Uterus (tissue), 4 donors: ENCODE results near the gene SH3PXD2B. TPM values are rescaled to one million over a fixed set of nuclear protein-coding genes. Genes with fewer than 3 reads are reported as not detected.

Source experiments
- DNase-seq, 2 donors: peaks; one replicate each; pipeline ENCODE4 v3.0.0-alpha.2; 2019 to 2020
- H3K27ac ChIP-seq, 2 donors: fragments of 200-600 bp; sonication (generic); 1 replicate in 1 of 2; 2 replicates in 1 of 2; pipeline ENCODE4 v1.5.1; 2016 to 2018
- H3K27me3 ChIP-seq, 2 donors: fragments of 200-600 bp; sonication (generic); one replicate each; pipeline ENCODE4 v1.5.1; 2018 to 2019; ENCODE audit warnings: control low read depth in 1 of 2
- H3K36me3 ChIP-seq, 2 donors: fragments of 200-600 bp; sonication (generic); one replicate each; pipeline ENCODE4 v1.5.1; 2019; ENCODE audit warnings: control low read depth in 1 of 2
- H3K4me1 ChIP-seq, 2 donors: fragments of 200-600 bp; sonication (generic); one replicate each; pipeline ENCODE4 v1.5.1; 2018 to 2019; ENCODE audit warnings: control low read depth in 1 of 2
- H3K4me3 ChIP-seq, 2 donors: fragments of 200-600 bp; sonication (generic); 1 replicate in 1 of 2; 2 replicates in 1 of 2; pipeline ENCODE4 v1.5.1; 2018 to 2019; ENCODE audit warnings: mild to moderate bottlenecking in 1 of 2
- H3K9me3 ChIP-seq, 2 donors: fragments of 200-600 bp; sonication (generic); one replicate each; pipeline ENCODE4 v1.5.1; 2019; ENCODE audit warnings: control low read depth in 1 of 2
- POLR2A ChIP-seq, 2 donors: fragments of 450-650 bp; IDR thresholded peaks; one replicate each; pipeline ENCODE4 v1.6.1; 2016; ENCODE audit warnings: antibody characterized with exemption in 2 of 2, mild to moderate bottlenecking in 1 of 2, moderate library complexity in 1 of 2
- intact Hi-C: fragments of 100-400 bp; cut with DNase I; formaldehyde crosslinking; loops from one replicate; pipeline ENCODE4 v1.15.1; 2023; ENCODE audit warnings: low total_unique reads
- total RNA-seq, 4 donors: library from RNA; depleted of rRNA in 3 of 4; stranded (reverse); fragments of >200 nt in 3 of 4; gene quantifications; one replicate each; pipeline versions ENCODE4 v1.1.0 to v1.2.4, GENCODE V29; 2014 to 2023
- TF ChIP-seq, protein P1 (sequence below), 4 experiments: fragments of 200-600 bp in 2 of 4; fragments of 450-650 bp in 2 of 4; sonication (generic) in 2 of 4; IDR thresholded peaks; one replicate each; pipeline ENCODE4 v1.5.1; 2016 to 2019; ENCODE audit warnings: antibody characterized with exemption in 4 of 4, mild to moderate bottlenecking in 2 of 4, moderate library complexity in 1 of 4
- donor health status: DM: yes; HTN: yes; CAD: no.

SH3PXD2B gene
- total RNA-seq, 4 donors from 2014 or later, result 26.1 to 82.6 (median 31.0) TPM

DNA sequence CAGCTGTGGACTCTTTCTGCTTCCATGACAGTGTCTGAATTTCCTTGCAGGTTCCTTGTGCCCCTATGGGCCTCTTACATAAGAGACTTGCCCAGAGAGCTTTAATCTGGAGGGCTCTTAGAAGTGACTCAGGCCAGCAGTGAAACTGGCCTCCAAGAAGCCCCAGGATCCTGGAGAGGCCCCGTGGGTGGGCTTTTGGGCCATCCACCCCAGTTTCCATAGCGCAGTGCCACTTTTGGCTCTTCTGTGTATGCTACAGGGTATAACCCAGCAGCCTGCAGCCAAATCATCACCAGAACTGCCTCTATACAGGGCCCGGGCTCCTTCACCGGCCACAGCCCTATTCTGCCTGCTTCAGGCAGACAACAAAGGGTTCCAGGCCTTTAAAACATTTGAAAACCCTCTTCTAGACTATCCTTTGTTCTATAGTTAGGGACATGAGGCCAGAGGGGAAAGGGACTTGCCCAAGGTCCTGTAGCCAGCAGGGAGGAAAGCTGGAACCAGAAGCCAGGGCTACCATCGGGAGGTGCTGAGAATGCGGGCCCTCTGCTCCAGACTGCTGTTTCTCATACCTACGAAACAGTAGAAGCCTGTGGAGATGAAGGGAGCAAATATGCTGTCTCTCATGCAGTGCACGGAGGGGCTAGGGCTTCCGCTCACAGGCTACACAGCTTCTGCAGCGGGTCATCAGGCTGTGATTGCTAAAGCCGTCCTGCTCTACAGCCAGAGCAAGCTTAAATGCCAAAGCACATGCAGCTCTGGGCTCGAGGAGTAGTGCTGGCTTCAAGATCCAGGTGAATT lies 18.0 kb downstream of the SH3PXD2B start:
- peak overlapping the region; percentile 53 to 95 for H3K27ac ChIP-seq
- H3K9me3 ChIP-seq, result no peaks in the 10 kb centered on the region
- peaks cover 6 to 16% of the 10 kb centered on the region in 2 donors for H3K4me1 ChIP-seq
- no peaks in the 10 kb centered on the region for H3K27me3 ChIP-seq
- no peak overlapping the region for H3K4me3 ChIP-seq
- TF ChIP-seq, protein P1, sequence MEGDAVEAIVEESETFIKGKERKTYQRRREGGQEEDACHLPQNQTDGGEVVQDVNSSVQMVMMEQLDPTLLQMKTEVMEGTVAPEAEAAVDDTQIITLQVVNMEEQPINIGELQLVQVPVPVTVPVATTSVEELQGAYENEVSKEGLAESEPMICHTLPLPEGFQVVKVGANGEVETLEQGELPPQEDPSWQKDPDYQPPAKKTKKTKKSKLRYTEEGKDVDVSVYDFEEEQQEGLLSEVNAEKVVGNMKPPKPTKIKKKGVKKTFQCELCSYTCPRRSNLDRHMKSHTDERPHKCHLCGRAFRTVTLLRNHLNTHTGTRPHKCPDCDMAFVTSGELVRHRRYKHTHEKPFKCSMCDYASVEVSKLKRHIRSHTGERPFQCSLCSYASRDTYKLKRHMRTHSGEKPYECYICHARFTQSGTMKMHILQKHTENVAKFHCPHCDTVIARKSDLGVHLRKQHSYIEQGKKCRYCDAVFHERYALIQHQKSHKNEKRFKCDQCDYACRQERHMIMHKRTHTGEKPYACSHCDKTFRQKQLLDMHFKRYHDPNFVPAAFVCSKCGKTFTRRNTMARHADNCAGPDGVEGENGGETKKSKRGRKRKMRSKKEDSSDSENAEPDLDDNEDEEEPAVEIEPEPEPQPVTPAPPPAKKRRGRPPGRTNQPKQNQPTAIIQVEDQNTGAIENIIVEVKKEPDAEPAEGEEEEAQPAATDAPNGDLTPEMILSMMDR (IDR thresholded peaks at IDR 0.05), result no peak
- TF ChIP-seq POLR2A (IDR thresholded peaks at IDR 0.05), result no peak
- DNase-seq, result no peak
- no peaks in the 10 kb centered on the region for H3K36me3 ChIP-seq
- intact Hi-C loops, result no loop called here

- H3K9me3 ChIP-seq, result no peaks in the 10 kb centered on the region
- no peak for DNase-seq
- no peaks in the 10 kb centered on the region for H3K36me3 ChIP-seq
- no peak overlapping the region for H3K4me3 ChIP-seq
- peaks cover 6 to 16% of the 10 kb centered on the region in 2 donors for H3K4me1 ChIP-seq
- peak overlapping the region; percentile 53 to 95 for H3K27ac ChIP-seq
- TF ChIP-seq, protein P1 (IDR thresholded peaks at IDR 0.05), result no peak
- TF ChIP-seq POLR2A (IDR thresholded peaks at IDR 0.05), result no peak
- intact Hi-C loops, result no loop called here
- H3K27me3 ChIP-seq, result no peaks in the 10 kb centered on the region
These were observed 18.8 kb downstream of the SH3PXD2B start for GRCh38 chr5:172435362-172436077.

GRCh38 chr5:172434251-172434650 lies 20.1 kb downstream of the SH3PXD2B start:
- H3K4me1 ChIP-seq, result peaks cover 6 to 21% of the 10 kb centered on the region in 2 donors
- peak overlapping the region; percentile 55 to 95 for H3K27ac ChIP-seq
- H3K4me3 ChIP-seq, result no peak overlapping the region
- no peaks in the 10 kb centered on the region for H3K36me3 ChIP-seq
- no peaks in the 10 kb centered on the region for H3K27me3 ChIP-seq
- TF ChIP-seq, protein P1 (IDR thresholded peaks at IDR 0.05), result no peak
- no peak for TF ChIP-seq POLR2A (IDR thresholded peaks at IDR 0.05)
- no peak for DNase-seq
- intact Hi-C loops, result no loop called here
- no peaks in the 10 kb centered on the region for H3K9me3 ChIP-seq

DNA sequence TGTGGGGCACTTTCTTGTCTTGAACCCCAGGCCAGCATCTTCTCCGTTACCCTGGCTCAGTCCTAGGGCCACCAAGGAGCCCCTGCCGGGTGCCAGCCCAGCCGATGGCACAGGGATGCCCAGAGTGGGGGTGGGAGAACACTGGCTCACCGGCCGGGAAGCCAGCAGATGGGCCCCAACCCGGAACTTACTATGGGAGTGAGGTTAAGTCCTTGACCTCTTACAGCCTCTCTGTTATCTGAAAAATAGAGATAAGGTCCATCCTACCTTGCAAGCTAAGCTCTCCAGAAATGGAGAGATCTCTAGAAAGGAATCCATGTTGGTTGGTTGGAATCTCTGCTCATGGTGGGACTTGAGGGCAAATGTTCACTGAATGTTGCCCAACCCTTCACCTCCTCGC lies 20.8 kb downstream of the SH3PXD2B start:
- no peak for TF ChIP-seq POLR2A (IDR thresholded peaks at IDR 0.05)
- peaks cover 6 to 24% of the 10 kb centered on the region in 2 donors for H3K4me1 ChIP-seq
- H3K27me3 ChIP-seq, result no peaks in the 10 kb centered on the region
- H3K27ac ChIP-seq, result peak overlapping the region; percentile 21 to 95
- H3K4me3 ChIP-seq, result no peak overlapping the region
- no peaks in the 10 kb centered on the region for H3K36me3 ChIP-seq
- intact Hi-C loops, result no loop called here
- no peaks in the 10 kb centered on the region for H3K9me3 ChIP-seq
- DNase-seq, result no peak

GRCh38 chr5:172433071-172433470 lies 21.3 kb downstream of the SH3PXD2B start:
- no peak overlapping the region for H3K4me3 ChIP-seq
- TF ChIP-seq POLR2A (IDR thresholded peaks at IDR 0.05), result no peak
- TF ChIP-seq, protein P1 (IDR thresholded peaks at IDR 0.05), result no peak
- H3K4me1 ChIP-seq, result peaks cover 6 to 21% of the 10 kb centered on the region in 2 donors
- intact Hi-C loops, result no loop called here
- peak overlapping the region; percentile 21 to 95 for H3K27ac ChIP-seq
- DNase-seq, result no peak
- no peaks in the 10 kb centered on the region for H3K36me3 ChIP-seq
- H3K9me3 ChIP-seq, result no peaks in the 10 kb centered on the region
- H3K27me3 ChIP-seq, result no peaks in the 10 kb centered on the region
